ENCODE results near the gene SLC15A4. TPM values are rescaled to one million over a fixed set of nuclear protein-coding genes. Genes with fewer than 3 reads are reported as not detected.

SLC15A4 gene
- total RNA-seq = 10 to 100 TPM; 37.8 to 92.4 (median 49.0) TPM
- polyA plus RNA-seq = 10 to 100 TPM; 19.0 to 22.7 (median 21.6) TPM
- long read RNA-seq, donor 1, transcript SLC15A4-201 (8 exons, 2,779 nt) = major isoform, 5 of 6 reads
- long read RNA-seq, donor 1, partial matches to known transcripts = 0 of 6 reads
- long read RNA-seq, donor 1, other reads (novel, unspliced or antisense) = 0 of 6 reads
- long read RNA-seq, donor 2, transcript SLC15A4-201 (8 exons, 2,779 nt) = major isoform, 8 of 9 reads
- long read RNA-seq, donor 2, partial matches to known transcripts = 0 of 9 reads
- long read RNA-seq, donor 2, other reads (novel, unspliced or antisense) = 0 of 9 reads

DNA sequence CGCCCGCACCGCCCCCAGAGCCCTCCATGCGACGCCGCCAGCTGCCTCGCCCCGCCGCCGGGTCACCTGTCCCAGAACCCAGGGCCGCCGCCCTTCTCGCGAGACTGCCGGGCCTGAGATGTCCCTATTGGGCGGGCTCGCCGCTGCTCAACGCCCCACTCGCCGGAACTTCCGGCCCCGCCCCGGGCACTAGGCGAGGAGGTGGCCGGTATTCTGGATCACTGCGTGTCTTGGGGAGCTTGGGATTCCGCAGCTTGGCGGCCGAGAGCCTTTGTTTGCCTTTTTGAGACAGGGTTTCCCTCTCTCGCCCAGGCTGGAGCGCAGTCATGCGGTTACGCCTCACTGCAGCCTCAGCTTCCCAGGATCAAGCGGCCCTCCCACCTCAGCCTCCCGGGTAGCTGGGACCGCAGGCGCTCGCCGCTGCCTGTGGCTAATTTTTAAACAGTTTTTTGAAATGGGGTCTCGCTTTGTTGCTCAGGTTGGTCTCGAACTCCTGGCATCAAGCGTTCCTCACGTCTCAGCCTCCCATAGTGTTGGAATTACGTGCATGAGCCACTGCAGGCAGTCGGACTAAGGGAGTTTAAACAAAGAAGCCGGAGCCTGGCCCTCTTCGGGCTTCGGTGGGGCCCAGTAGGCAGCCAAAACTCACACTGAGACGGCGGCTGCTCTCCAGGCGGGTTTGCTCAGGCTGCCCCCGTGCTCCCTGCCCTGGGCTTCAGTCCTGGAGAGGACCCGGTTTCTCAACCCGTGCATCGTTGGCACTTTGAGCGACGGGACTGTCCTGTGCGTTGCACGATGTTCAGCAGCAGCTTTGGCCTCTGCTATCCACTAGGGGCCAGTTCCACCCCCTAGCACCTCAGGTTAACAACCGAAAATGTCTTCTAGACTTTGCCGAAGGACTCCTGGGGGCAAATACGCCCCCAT lies at the start of gene SLC15A4:
SLC15A4 (minus strand) TSS at position 43 of the 924 bp plus-strand sequence; CDS start at position 28, 15 bp downstream.
- DNase-seq = peak; percentile 99
- WGBS, 5 donors = 5 to 9% (median 7%) methylated on average over 59 to 63 of the region's 63 CpGs
- TF ChIP-seq POLR2AphosphoS5 (IDR thresholded peaks at IDR 0.05) (peak; percentile 98 to 99 (median 99)), POLR2A (IDR thresholded peaks at IDR 0.05) (peak; percentile 72 to 89 (median 78))
- TF ChIP-seq, protein P1, sequence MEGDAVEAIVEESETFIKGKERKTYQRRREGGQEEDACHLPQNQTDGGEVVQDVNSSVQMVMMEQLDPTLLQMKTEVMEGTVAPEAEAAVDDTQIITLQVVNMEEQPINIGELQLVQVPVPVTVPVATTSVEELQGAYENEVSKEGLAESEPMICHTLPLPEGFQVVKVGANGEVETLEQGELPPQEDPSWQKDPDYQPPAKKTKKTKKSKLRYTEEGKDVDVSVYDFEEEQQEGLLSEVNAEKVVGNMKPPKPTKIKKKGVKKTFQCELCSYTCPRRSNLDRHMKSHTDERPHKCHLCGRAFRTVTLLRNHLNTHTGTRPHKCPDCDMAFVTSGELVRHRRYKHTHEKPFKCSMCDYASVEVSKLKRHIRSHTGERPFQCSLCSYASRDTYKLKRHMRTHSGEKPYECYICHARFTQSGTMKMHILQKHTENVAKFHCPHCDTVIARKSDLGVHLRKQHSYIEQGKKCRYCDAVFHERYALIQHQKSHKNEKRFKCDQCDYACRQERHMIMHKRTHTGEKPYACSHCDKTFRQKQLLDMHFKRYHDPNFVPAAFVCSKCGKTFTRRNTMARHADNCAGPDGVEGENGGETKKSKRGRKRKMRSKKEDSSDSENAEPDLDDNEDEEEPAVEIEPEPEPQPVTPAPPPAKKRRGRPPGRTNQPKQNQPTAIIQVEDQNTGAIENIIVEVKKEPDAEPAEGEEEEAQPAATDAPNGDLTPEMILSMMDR (IDR thresholded peaks at IDR 0.05 in 8 of 11, conservative IDR thresholded peaks at IDR 0.05 in 3 of 11) = peak in 4 of 11 experiments; percentile 15 to 42 (median 25)
- no peaks in the 10 kb centered on the region for H3K9me3 ChIP-seq
- no peaks in the 10 kb centered on the region for H3K27me3 ChIP-seq (replicated peaks in 1 of 7)
- peak within 1 kb of the TSS; percentile 68 to 97 (median 84) for H3K4me3 ChIP-seq
- H3K36me3 ChIP-seq = peaks cover 0 to 21% (median 0%) of the 10 kb centered on the region in 6 donors
- H3K27ac ChIP-seq = peak within 1 kb of the TSS; percentile 84 to 98 (median 93)
- H3K4me1 ChIP-seq = peaks cover 24 to 68% (median 54%) of the 10 kb centered on the region in 6 donors
- intact Hi-C loops (cut with DNase I; ENCODE audit: low total_unique reads) = no loop called here

DNA sequence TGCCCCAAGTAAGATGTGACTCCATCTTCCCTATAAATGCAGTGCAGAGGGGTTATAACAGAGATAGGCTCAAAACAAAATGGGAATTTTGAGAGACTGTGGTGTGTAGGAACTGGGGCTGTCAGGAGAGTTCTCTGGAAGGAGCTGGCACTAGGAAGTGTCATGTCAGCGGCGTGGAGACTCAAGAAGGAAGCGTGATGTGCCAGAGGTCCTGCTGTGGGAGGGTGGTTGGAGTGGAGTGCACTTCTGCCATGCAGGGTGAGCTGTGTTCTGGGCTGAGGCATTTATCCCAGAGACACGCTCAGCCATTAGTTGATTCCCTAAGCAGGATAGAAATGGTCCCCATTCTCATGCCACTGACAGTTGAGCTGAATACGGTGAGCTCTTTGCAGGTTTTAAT lies 48.5 kb upstream of the SLC15A4 start:
- Histone ChIP-seq H3K27me3 (replicated peaks in 1 of 7) (no peaks in the 10 kb centered on the region), H3K27ac (no peak overlapping the region), H3K36me3 (peaks cover 0 to 18% (median 0%) of the 10 kb centered on the region in 6 donors), H3K9me3 (peaks cover 4 to 28% (median 23%) of the 10 kb centered on the region in 8 donors), H3K4me3 (no peak overlapping the region), H3K4me1 (no peaks in the 10 kb centered on the region)
- intact Hi-C loops (cut with DNase I; ENCODE audit: low total_unique reads) = no loop called here
- no peak for DNase-seq
- WGBS, 5 donors = 81 to 87% (median 85%) methylated on average over 5 of the region's 5 CpGs
- TF ChIP-seq, protein P1 (IDR thresholded peaks at IDR 0.05 in 8 of 11, conservative IDR thresholded peaks at IDR 0.05 in 3 of 11) = no peak

DNA sequence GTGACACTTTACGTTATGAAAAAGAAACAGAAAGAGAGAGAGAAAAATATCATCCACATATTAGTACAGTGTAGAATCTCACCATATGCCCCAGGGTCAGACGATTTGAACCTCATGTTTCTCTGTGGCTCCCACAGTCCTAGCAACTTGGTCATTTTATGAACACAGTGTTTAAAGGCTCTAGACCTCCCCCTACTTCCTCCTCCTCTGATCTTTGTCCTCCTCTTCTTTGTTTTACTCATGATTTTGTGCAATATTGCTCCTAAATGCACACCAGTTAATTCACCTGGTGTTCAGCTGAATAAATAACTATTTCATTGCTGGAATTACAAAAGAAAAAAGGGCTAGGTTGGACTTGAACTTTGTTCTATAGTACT lies 47.7 kb upstream of the SLC15A4 start:
- intact Hi-C loops (cut with DNase I; ENCODE audit: low total_unique reads) = no loop called here
- Histone ChIP-seq H3K4me3 (no peak overlapping the region), H3K27me3 (replicated peaks in 1 of 7) (no peaks in the 10 kb centered on the region), H3K27ac (no peak overlapping the region), H3K36me3 (peaks cover 0 to 10% (median 0%) of the 10 kb centered on the region in 6 donors), H3K9me3 (peaks cover 4 to 20% (median 15%) of the 10 kb centered on the region in 8 donors), H3K4me1 (no peaks in the 10 kb centered on the region)
- 35 to 69% (median 62%) methylated on average over 2 of the region's 2 CpGs for WGBS, 5 donors
- TF ChIP-seq POLR2AphosphoS5 (IDR thresholded peaks at IDR 0.05) (no peak), POLR2A (IDR thresholded peaks at IDR 0.05) (no peak)
- TF ChIP-seq, protein P1 (IDR thresholded peaks at IDR 0.05 in 8 of 11, conservative IDR thresholded peaks at IDR 0.05 in 3 of 11) = no peak
- no peak for DNase-seq

Measured in spleen (tissue), 13 donors.